Measurements from ENCODE around the gene TPI1.
A peak's percentile ranks its signal among the peaks of the same experiment; 100 is the strongest.

Gene TPI1

GRCh38 chr12:6850796-6851152 is 16.6 kb upstream of the TPI1 start:
- peak overlapping the region; percentile 88 for H3K4me3 ChIP-seq (ENCODE audit: low read depth, low read length)
- H3K4me1 ChIP-seq (ENCODE audit: control insufficient read depth, insufficient read depth, low read length), result peaks cover 10% of the 10 kb centered on the region
- peak overlapping the region; percentile 55 for H3K27ac ChIP-seq (ENCODE audit: low read depth, low read length)
- peaks cover 47% of the 10 kb centered on the region for H3K36me3 ChIP-seq (ENCODE audit: control insufficient read depth, insufficient read depth, low read length)
- no peaks in the 10 kb centered on the region for H3K9me3 ChIP-seq (ENCODE audit: control insufficient read depth, insufficient read depth, low read length)
- H3K27me3 ChIP-seq (ENCODE audit: control insufficient read depth, insufficient read depth, low read length), result no peaks in the 10 kb centered on the region
- peak overlapping the region; percentile 56 for H3K9ac ChIP-seq (ENCODE audit: low read depth, low read length)

- Histone ChIP-seq H3K4me3 (ENCODE audit: low read depth, low read length) (peak within 1 kb of the TSS; percentile 88), H3K4me1 (ENCODE audit: control insufficient read depth, insufficient read depth, low read length) (peaks cover 10% of the 10 kb centered on the region), H3K9me3 (ENCODE audit: control insufficient read depth, insufficient read depth, low read length) (no peaks in the 10 kb centered on the region), H3K36me3 (ENCODE audit: control insufficient read depth, insufficient read depth, low read length) (peaks cover 47% of the 10 kb centered on the region), H3K27ac (ENCODE audit: low read depth, low read length) (peak within 1 kb of the TSS; percentile 85), H3K27me3 (ENCODE audit: control insufficient read depth, insufficient read depth, low read length) (no peaks in the 10 kb centered on the region), H3K9ac (ENCODE audit: low read depth, low read length) (peak within 1 kb of the TSS; percentile 62)
Observed at GRCh38 chr12:6851153-6851920, 16.0 kb upstream of the TPI1 start, which contains the start of gene CDCA3. TSS of gene CDCA3 (minus strand) at chr12:6851286. CDS start at chr12:6850952, 334 bp downstream.

DNA sequence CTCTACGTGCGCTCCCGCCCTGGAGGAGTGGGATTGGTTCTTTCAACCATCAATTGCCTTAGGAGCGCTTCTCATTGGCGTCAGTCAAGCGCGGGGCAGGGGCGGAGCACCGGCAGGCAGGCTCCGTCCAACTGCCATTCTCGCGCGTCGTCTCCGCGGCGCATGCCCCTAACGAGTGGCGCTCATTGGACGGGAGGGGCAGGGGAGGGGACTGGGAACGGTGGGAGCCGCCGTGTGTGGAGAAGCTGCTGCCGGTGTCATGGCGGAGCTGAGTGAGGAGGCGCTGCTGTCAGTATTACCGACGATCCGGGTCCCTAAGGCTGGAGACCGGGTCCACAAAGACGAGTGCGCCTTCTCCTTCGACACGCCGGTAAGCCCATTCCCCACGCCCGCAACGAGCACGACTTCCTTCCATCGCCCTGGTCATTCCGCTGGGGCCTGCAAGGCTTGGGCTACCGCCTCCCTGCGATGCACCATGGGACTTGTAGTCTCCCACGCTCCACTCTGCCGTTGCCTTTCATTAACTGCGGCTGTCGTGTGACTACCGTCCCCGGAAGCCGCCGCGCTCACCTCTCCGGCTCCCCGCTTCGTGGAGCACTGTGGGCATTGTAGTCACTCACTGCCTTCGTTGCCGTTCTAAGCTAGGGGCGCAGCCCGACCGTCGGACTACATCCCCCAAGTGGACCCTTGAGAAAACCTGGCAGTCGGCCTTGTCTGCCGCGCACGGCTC is 15.2 kb upstream of the TPI1 start, which contains the start of gene USP5:
USP5 (plus strand) TSS at position 230 of the 730 bp plus-strand sequence; CDS start at position 260, 30 bp downstream.
- H3K27ac ChIP-seq (ENCODE audit: low read depth, low read length), result peak within 1 kb of the TSS; percentile 85
- peaks cover 47% of the 10 kb centered on the region for H3K36me3 ChIP-seq (ENCODE audit: control insufficient read depth, insufficient read depth, low read length)
- H3K9ac ChIP-seq (ENCODE audit: low read depth, low read length), result peak within 1 kb of the TSS; percentile 62
- no peaks in the 10 kb centered on the region for H3K9me3 ChIP-seq (ENCODE audit: control insufficient read depth, insufficient read depth, low read length)
- H3K27me3 ChIP-seq (ENCODE audit: control insufficient read depth, insufficient read depth, low read length), result no peaks in the 10 kb centered on the region
- H3K4me3 ChIP-seq (ENCODE audit: low read depth, low read length), result peak within 1 kb of the TSS; percentile 88
- peaks cover 10% of the 10 kb centered on the region for H3K4me1 ChIP-seq (ENCODE audit: control insufficient read depth, insufficient read depth, low read length)

DNA sequence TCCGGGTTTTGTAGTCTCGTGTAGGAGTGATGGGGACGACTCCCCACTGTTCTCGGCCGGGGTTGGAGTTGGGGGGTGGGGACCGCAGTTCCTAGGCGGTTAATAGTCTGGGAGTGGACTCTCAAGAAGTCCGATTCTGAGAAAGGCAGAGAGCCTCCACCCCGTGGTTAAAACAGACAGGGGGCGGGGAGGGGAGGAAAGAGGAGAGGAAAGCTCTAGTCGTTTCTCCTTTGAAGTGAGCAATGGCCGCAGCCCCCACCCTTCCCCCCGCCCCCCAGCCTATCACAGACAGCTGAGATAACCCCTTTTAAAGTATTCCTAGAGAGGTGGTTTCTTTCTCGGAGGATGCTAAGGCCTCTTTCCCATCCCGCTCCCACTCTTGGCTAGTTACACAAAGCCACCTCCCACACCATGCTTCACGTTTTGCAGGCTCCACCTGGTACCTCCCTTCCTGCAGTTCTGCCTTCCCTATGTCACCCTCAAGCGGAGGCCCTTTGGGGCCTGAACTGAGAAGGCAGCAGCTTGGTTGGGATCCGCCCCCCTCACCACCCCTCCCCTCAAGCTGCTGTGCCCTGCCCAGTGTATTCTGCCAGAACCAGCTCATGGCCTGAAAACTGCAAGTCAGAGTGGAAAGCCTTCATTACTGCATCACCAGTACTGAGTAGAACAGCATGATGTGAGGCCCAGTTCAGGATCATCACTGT is 14.5 kb upstream of the TPI1 start:
- Histone ChIP-seq H3K27ac (ENCODE audit: low read depth, low read length) (peak overlapping the region; percentile 77), H3K4me3 (ENCODE audit: low read depth, low read length) (peak overlapping the region; percentile 88), H3K4me1 (ENCODE audit: control insufficient read depth, insufficient read depth, low read length) (peaks cover 10% of the 10 kb centered on the region), H3K36me3 (ENCODE audit: control insufficient read depth, insufficient read depth, low read length) (peaks cover 47% of the 10 kb centered on the region), H3K27me3 (ENCODE audit: control insufficient read depth, insufficient read depth, low read length) (no peaks in the 10 kb centered on the region), H3K9me3 (ENCODE audit: control insufficient read depth, insufficient read depth, low read length) (no peaks in the 10 kb centered on the region), H3K9ac (ENCODE audit: low read depth, low read length) (no peak overlapping the region)

DNA sequence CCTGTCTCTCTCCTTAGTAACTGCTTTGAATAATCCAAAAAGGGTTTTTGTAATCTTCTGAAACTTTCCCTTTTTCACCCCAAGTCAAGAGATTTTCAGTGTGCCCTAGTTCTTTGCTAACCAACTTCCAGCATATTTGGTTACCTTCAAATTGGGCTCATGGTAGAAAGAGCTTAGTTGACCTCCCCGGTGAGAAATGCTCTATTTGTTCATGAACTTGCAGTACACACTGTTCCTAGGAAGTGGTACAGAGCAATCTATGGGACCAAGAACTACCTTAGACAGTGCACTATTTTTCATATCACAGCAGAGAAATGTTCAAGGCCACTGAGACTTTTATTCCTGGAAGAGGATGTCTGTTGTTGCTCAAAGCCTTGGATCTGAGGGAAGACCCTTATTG is 13.7 kb upstream of the TPI1 start:
- Histone ChIP-seq H3K36me3 (ENCODE audit: control insufficient read depth, insufficient read depth, low read length) (peaks cover 49% of the 10 kb centered on the region), H3K27ac (ENCODE audit: low read depth, low read length) (peak overlapping the region; percentile 77), H3K9ac (ENCODE audit: low read depth, low read length) (no peak overlapping the region), H3K27me3 (ENCODE audit: control insufficient read depth, insufficient read depth, low read length) (no peaks in the 10 kb centered on the region), H3K9me3 (ENCODE audit: control insufficient read depth, insufficient read depth, low read length) (no peaks in the 10 kb centered on the region), H3K4me3 (ENCODE audit: low read depth, low read length) (no peak overlapping the region; the same call in 1 of the 2 replicates), H3K4me1 (ENCODE audit: control insufficient read depth, insufficient read depth, low read length) (peaks cover 10% of the 10 kb centered on the region)

DNA sequence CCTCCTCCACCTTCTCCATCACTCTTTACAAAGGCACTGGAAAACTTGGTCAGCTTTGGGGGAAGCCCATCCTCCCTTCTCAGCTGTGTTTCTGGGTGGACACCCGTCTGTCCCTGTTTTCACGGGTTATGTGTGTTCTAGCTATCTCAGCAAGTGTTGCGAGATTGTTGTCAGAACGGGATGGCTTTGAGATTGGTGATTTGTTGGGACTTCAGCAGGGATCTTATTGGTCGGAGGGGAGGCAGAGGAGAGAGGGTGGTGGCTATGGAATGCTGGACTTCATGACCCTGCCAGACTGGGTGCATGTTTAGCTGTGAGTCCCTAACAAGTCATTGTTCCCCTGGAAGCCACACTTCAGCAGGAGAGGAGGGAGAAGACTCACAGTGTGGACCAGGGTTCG is 13.3 kb upstream of the TPI1 start:
- Histone ChIP-seq H3K4me3 (ENCODE audit: low read depth, low read length) (no peak overlapping the region), H3K27ac (ENCODE audit: low read depth, low read length) (no peak overlapping the region)

GRCh38 chr12:6855322-6855721 is 12.0 kb upstream of the TPI1 start:
- H3K9me3 ChIP-seq (ENCODE audit: control insufficient read depth, insufficient read depth, low read length), result no peaks in the 10 kb centered on the region
- peaks cover 10% of the 10 kb centered on the region for H3K4me1 ChIP-seq (ENCODE audit: control insufficient read depth, insufficient read depth, low read length)
- H3K9ac ChIP-seq (ENCODE audit: low read depth, low read length), result no peak overlapping the region
- no peak overlapping the region for H3K27ac ChIP-seq (ENCODE audit: low read depth, low read length)
- no peak overlapping the region for H3K4me3 ChIP-seq (ENCODE audit: low read depth, low read length)
- peaks cover 52% of the 10 kb centered on the region for H3K36me3 ChIP-seq (ENCODE audit: control insufficient read depth, insufficient read depth, low read length)
- H3K27me3 ChIP-seq (ENCODE audit: control insufficient read depth, insufficient read depth, low read length), result no peaks in the 10 kb centered on the region

More for the DNA sequence above, 13.3 kb upstream of the TPI1 start:
- Histone ChIP-seq H3K9me3 (ENCODE audit: control insufficient read depth, insufficient read depth, low read length) (no peaks in the 10 kb centered on the region), H3K27me3 (ENCODE audit: control insufficient read depth, insufficient read depth, low read length) (no peaks in the 10 kb centered on the region), H3K36me3 (ENCODE audit: control insufficient read depth, insufficient read depth, low read length) (peaks cover 49% of the 10 kb centered on the region), H3K4me1 (ENCODE audit: control insufficient read depth, insufficient read depth, low read length) (peaks cover 10% of the 10 kb centered on the region), H3K9ac (ENCODE audit: low read depth, low read length) (no peak overlapping the region)

- Histone ChIP-seq H3K4me3 (ENCODE audit: low read depth, low read length) (no peak overlapping the region), H3K27me3 (ENCODE audit: control insufficient read depth, insufficient read depth, low read length) (no peaks in the 10 kb centered on the region), H3K27ac (ENCODE audit: low read depth, low read length) (no peak overlapping the region), H3K9me3 (ENCODE audit: control insufficient read depth, insufficient read depth, low read length) (no peaks in the 10 kb centered on the region), H3K9ac (ENCODE audit: low read depth, low read length) (no peak overlapping the region), H3K4me1 (ENCODE audit: control insufficient read depth, insufficient read depth, low read length) (0 out of 2 replicates have a peak, but pooled peaks cover under 1% of the 10 kb centered on the region), H3K36me3 (ENCODE audit: control insufficient read depth, insufficient read depth, low read length) (peaks cover 86% of the 10 kb centered on the region)
Observed at GRCh38 chr12:6858799-6859198, 8.5 kb upstream of the TPI1 start.

- peaks cover 97% of the 10 kb centered on the region for H3K36me3 ChIP-seq (ENCODE audit: control insufficient read depth, insufficient read depth, low read length)
- no peak overlapping the region for H3K27ac ChIP-seq (ENCODE audit: low read depth, low read length)
- H3K4me3 ChIP-seq (ENCODE audit: low read depth, low read length), result no peak overlapping the region
- no peaks in the 10 kb centered on the region for H3K4me1 ChIP-seq (ENCODE audit: control insufficient read depth, insufficient read depth, low read length)
- H3K9ac ChIP-seq (ENCODE audit: low read depth, low read length), result no peak overlapping the region
- H3K27me3 ChIP-seq (ENCODE audit: control insufficient read depth, insufficient read depth, low read length), result no peaks in the 10 kb centered on the region
- H3K9me3 ChIP-seq (ENCODE audit: control insufficient read depth, insufficient read depth, low read length), result no peaks in the 10 kb centered on the region
Observed at GRCh38 chr12:6860116-6860515, 7.2 kb upstream of the TPI1 start.

- peaks cover 97% of the 10 kb centered on the region for H3K36me3 ChIP-seq (ENCODE audit: control insufficient read depth, insufficient read depth, low read length)
- H3K9ac ChIP-seq (ENCODE audit: low read depth, low read length), result no peak overlapping the region
- H3K4me1 ChIP-seq (ENCODE audit: control insufficient read depth, insufficient read depth, low read length), result peaks cover 4% of the 10 kb centered on the region
- H3K9me3 ChIP-seq (ENCODE audit: control insufficient read depth, insufficient read depth, low read length), result no peaks in the 10 kb centered on the region
- H3K27ac ChIP-seq (ENCODE audit: low read depth, low read length), result no peak overlapping the region
- no peak overlapping the region for H3K4me3 ChIP-seq (ENCODE audit: low read depth, low read length)
- no peaks in the 10 kb centered on the region for H3K27me3 ChIP-seq (ENCODE audit: control insufficient read depth, insufficient read depth, low read length)
Observed at GRCh38 chr12:6860942-6861341, 6.4 kb upstream of the TPI1 start.

Data from HUES48 (cell line).